ENCODE results near the gene GPR180. TPM values are rescaled to one million over a fixed set of nuclear protein-coding genes. Genes with fewer than 3 reads are reported as not detected.
A peak's percentile ranks its signal among the peaks of the same experiment; 100 is the strongest.

Gene GPR180
- total RNA-seq, 1 donor from 2014 or later: 1.8 TPM

- intact Hi-C loops (cut with DNase I): no loop called here
- no peak for DNase-seq (ENCODE audit: low spot score)
Observed at GRCh38 chr13:94595001-94595949, 6.4 kb upstream of the GPR180 start.

DNA sequence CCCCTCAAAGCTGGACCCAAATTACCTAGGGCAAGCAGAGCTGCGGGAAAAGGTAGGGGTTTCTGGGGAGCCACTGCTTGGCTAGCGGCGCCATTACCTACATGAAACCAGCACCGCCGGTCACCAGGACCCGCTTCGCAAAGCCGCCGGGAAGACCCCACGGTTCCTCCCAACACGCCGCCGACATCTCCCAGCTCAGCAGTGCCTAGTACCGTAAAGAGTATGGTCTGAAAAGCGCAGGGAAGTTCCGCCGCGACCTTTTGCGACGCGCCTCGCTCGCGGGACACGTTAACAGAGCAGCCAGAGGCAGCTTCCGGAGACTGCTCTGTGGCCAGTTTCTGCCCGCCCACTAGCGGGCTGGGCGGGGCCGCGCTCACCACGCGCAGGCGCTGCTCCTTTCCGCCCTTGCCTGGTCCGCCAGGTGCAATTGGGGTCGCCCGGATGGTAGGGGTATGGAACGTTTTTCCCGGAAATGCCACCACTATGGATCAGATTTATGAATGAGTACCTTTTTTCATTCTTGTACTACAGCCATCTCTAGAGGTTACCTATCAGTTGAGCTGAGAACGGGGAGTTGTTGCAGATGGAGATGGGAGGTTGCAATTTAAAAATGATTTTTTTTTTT, 5.6 kb upstream of the GPR180 start, which contains the start of gene TGDS:
TGDS (minus strand) TSS at position 203 of the 625 bp plus-strand sequence; CDS start at position 187, 16 bp downstream.
- intact Hi-C loops (cut with DNase I): no loop called here

DNA sequence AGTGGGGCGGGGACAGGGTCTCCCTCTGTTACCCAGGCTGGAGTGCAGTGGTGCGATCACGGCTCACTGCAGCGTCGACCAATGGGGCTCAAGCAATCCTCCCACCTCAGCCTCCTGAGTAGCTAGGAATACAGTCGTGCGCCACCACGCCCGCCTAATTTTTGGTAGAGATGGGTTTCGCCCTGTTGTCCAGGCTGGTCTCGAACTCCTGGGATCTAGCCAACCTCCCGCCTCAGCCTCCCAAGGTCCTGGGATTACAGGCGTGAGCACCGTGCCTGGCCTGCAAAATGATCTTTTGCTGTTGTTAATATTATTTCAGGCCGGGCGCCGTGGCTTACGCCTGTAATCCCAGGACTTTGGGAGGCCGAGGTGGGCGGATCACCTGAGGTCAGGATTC, 5.1 kb upstream of the GPR180 start:
- DNase-seq (ENCODE audit: low spot score): no peak
- intact Hi-C loops (cut with DNase I): no loop called here

More for the DNA sequence above, 5.6 kb upstream of the GPR180 start, which contains the start of gene TGDS:
- peak; percentile 96 for DNase-seq (ENCODE audit: low spot score)

- no peak for DNase-seq (ENCODE audit: low spot score)
- intact Hi-C loops (cut with DNase I): no loop called here
Observed at GRCh38 chr13:94598281-94598680, 3.4 kb upstream of the GPR180 start.

DNA sequence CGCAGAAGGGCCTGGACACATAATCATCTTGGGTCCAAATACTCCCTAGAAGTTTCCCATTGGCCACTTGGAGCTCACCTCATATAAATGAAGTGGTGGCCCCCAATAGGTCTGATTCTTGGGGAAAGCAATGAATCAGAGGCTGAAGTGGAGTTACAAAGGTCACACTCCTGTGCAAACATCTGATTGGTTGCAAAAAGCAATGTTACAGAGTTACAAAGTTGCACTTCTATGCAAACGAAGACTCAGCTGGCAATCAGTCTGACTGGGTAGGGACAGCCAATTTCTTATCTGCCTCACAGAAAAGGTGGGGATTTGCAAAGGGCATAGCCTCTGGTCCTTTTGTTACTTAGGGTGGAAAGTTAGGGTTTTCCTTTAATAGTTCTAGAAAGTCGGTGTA, 1.8 kb upstream of the GPR180 start:
- intact Hi-C loops (cut with DNase I): loop anchor here (2.0 kb wide), 1 partner anchor 51 kb away; no protein-coding TSS in a partner anchor
- no peak for DNase-seq (ENCODE audit: low spot score)

DNA sequence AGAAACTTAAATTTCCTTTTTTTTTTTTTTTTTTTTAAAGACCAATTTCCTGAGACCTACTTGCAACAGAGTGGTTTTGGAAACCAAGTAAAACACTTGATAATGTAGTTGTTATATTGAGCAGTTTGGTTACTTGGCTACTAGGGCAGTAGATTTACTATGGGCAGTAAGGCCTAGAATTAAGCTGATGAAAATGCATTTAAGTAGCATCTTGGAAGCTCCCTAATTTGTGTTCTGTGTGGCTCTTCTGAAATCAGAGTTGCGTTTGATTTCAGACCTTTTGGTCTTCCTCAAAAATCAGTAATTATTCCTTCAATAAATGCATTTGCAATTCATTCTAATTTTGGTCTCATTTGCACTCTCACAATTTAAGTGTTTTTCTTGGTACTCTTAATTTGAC, 810 bp downstream of the GPR180 start:
- intact Hi-C loops (cut with DNase I): no loop called here

GRCh38 chr13:94607056-94607455, 5.4 kb downstream of the GPR180 start:
- intact Hi-C loops (cut with DNase I): no loop called here

More for the DNA sequence above, 810 bp downstream of the GPR180 start:
- DNase-seq (ENCODE audit: low spot score): no peak

DNA sequence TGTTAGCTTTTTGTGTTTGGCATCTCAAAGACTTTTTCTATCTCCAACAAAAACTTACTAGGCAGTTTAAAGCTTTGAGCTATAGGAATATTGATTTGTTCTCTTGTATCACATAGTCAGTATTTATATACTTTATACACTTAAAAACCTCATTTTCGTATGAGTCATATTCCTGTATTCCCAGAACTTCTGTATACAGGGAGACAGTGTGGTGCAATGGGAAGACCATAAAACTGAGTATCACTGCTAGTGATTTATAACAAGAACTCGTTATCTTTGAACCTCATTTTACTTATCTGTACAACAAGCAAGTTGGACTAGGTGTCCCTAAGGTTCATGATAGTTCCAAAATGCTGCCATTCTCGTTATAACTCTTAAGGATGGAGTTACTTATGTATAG, 6.3 kb downstream of the GPR180 start:
- DNase-seq (ENCODE audit: low spot score): no peak
- intact Hi-C loops (cut with DNase I): no loop called here

More at GRCh38 chr13:94607056-94607455, 5.4 kb downstream of the GPR180 start:
- no peak for DNase-seq (ENCODE audit: low spot score)

GRCh38 chr13:94608586-94608985, 6.9 kb downstream of the GPR180 start:
- no peak for DNase-seq (ENCODE audit: low spot score)
- intact Hi-C loops (cut with DNase I): no loop called here

GRCh38 chr13:94609196-94609595, 7.5 kb downstream of the GPR180 start:
- no peak for DNase-seq (ENCODE audit: low spot score)
- intact Hi-C loops (cut with DNase I): no loop called here

- intact Hi-C loops (cut with DNase I): no loop called here
- no peak for DNase-seq (ENCODE audit: low spot score)
Observed at GRCh38 chr13:94610475-94610874, 8.8 kb downstream of the GPR180 start.

GRCh38 chr13:94612050-94612449, 10.4 kb downstream of the GPR180 start:
- intact Hi-C loops (cut with DNase I): no loop called here
- no peak for DNase-seq (ENCODE audit: low spot score)

DNA sequence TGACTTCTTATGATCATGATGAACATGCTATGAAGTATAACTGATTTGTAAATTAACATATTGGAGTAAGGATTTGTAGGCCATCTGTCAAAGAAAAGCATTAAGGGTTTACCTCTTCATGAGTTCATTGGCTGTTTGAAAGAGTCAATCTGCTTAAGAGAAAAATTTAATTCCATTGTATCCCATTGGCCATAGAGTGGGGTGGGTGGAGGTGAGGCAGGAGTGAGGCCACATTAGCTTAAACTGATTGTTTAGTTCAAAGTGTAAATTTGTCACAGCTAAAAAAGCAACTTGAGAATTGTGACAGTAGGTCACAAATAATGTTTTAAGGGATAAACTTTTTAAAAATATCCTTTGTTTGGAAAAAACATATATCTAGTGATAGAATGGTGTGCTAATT, 11.4 kb downstream of the GPR180 start:
- intact Hi-C loops (cut with DNase I): no loop called here
- DNase-seq (ENCODE audit: low spot score): no peak

GRCh38 chr13:94617389-94618000, 15.8 kb downstream of the GPR180 start:
- DNase-seq (ENCODE audit: low spot score): no peak
- intact Hi-C loops (cut with DNase I): no loop called here

DNA sequence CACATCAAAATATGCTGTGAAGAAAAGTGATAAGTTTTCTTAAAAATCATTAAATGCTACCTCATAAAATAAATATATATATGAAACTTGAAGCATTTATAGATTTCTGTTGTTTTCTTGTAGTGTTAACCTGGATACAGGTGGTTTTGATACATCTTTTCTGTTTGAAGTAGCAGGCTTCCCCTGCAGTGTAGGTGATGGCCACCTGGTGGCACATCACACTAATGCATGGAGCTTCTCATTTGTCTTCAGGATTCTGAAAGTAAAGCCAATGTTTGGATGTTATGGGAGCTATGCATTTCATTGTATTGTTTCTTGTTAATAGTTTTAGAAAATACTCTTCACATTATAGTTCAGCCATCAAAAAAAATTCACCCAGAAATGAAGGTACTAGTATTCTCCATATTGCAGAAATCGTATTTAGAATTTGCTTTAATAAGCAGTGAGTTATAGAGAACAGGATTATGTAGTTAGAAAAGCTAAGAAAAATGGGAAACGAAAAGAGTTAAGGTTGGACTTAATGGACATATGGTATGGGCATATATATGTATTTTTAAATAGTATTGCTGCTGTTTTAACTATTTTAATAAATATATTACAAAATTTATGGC, 18.7 kb downstream of the GPR180 start:
- intact Hi-C loops (cut with DNase I): no loop called here
- DNase-seq (ENCODE audit: low spot score): no peak

- DNase-seq (ENCODE audit: low spot score): no peak
- intact Hi-C loops (cut with DNase I): no loop called here
Observed at GRCh38 chr13:94622344-94622743, 20.7 kb downstream of the GPR180 start.

DNA sequence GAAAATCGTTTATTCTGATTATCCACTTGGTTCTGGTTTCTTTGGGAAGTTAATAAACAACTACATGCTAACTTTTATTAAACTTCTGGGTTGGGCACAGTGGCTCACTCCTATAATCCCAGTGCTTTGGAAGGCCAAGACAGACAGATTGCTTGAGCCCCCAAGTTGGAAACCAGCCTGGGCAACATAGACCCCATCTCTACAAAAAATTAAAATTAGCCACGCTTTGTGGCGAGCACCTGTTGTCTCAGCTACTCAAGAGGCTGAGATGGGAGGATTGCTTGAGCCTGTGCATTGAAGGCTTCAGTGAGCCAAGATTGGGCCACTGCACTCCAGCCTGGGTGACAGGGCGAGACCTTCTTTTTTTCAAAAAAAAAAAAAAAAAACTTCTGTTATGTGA, 21.7 kb downstream of the GPR180 start:
- no peak for DNase-seq (ENCODE audit: low spot score)
- intact Hi-C loops (cut with DNase I): no loop called here

- DNase-seq (ENCODE audit: low spot score): no peak
- intact Hi-C loops (cut with DNase I): no loop called here
Observed at GRCh38 chr13:94630858-94631257, 29.2 kb downstream of the GPR180 start.

DNA sequence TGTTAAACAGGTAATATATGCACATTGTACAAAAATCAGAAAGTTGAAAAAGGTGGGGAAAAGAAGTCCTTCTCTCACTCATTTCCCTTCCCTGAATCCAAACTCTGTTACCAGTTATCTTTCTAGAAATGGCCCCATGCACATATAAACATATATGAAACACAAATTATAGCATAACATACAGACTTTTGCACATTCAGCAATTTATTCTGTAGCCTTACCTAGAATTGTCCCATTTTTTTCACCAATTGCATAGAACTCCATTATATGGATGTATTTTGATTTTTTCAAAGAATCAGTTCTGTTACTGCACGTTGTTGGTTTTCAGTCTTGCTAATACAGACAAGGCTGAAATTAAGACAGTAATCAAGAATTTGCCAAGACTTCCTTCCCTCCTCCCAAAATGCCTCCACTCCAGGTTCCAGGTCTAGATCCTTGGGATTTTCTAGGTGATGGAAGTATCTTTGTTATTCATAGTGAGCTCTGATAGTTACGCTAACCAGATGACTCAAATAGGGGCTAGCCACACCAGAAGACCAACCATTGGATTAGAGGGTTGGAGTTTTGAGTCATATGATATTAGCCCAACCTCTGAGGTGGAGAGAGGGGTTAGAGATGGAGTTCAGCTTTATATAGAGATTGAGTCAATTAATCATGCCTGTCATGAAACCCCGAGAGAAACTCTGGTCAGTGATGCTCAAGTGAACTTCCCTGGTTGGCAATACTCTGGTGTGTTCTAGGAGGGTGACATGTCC, 30.7 kb downstream of the GPR180 start:
- no peak for DNase-seq (ENCODE audit: low spot score)
- intact Hi-C loops (cut with DNase I): no loop called here
